ENCODE data around the gene LCORL. TPM values are rescaled to one million over a fixed set of nuclear protein-coding genes. Genes with fewer than 3 reads are reported as not detected.

The LCORL gene
- total RNA-seq, 1 experiment from 2014 or later, result 18.0 TPM

DNA sequence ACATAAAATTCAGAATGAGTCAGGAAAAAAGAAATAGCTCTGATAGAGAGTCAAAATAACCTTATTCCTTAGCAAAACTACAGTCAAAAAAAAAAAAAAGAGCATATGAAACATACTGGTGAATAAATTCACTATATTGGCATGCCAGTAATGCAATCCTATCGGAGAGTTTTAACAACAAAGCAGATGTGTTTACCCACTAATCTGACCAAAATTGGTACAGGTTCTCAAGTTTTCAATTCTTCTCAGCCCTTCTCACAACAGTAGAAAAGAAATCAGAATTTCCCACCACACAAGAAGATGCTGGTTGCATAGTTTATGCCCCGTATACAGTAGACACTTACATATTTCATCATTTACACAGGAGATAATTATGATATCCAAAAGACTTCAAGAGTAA, 59.4 kb downstream of the LCORL start:
- Histone ChIP-seq H3K27me3 (ENCODE audit: insufficient read depth, low read length) (no peaks in the 10 kb centered on the region), H3K9me3 (ENCODE audit: control insufficient read depth in 1 of 2, insufficient read depth in 1 of 2, low read depth in 1 of 2, low read length in 2 of 2) (no peaks in the 10 kb centered on the region), H3K27ac (ENCODE audit: low read depth, low read length) (no peak overlapping the region), H3K79me2 (ENCODE audit: insufficient read depth, low read length) (peaks cover 17% of the 10 kb centered on the region), H3K4me2 (ENCODE audit: low read length) (no peak overlapping the region), H3K9me2 (ENCODE audit: insufficient read depth) (no peaks in the 10 kb centered on the region), H3K36me3 (ENCODE audit: control insufficient read depth in 1 of 2, insufficient read depth in 2 of 2, low read length in 2 of 2) (peaks cover 0 to 2% of the 10 kb centered on the region in 2 experiments; a peak in 1 of 4 replicates), H3K4me3 (replicated peaks in 1 of 2; ENCODE audit: low read depth in 1 of 2, low read length in 2 of 2) (no peak overlapping the region), H4K20me1 (ENCODE audit: insufficient read depth) (peaks cover 5% of the 10 kb centered on the region; the same call in 1 of the 2 replicates), H2AFZ (ENCODE audit: low read depth, low read length, poor library complexity, severe bottlenecking) (no peak overlapping the region), H3K4me1 (ENCODE audit: control insufficient read depth in 1 of 2, insufficient read depth in 2 of 2, low read length in 2 of 2) (no peaks in the 10 kb centered on the region), H3K9ac (ENCODE audit: low read length) (no peak overlapping the region)
- intact Hi-C loops (cut with micrococcal nuclease), result no loop called here
- no peak for TF ChIP-seq CEBPB (IDR thresholded peaks at IDR 0.05; ENCODE audit: low read depth)
- no peak for TF ChIP-seq ZNF274 (IDR thresholded peaks at IDR 0.05; ENCODE audit: low read depth, low read length)
- no peak for TF ChIP-seq ELF1 (IDR thresholded peaks at IDR 0.05; ENCODE audit: borderline replicate concordance, low read depth)
- TF ChIP-seq JUND (IDR thresholded peaks at IDR 0.05), result no peak
- no peak for TF ChIP-seq EZH2phosphoT487 (IDR thresholded peaks at IDR 0.05; ENCODE audit: borderline replicate concordance)
- TF ChIP-seq RAD21 (IDR thresholded peaks at IDR 0.05; ENCODE audit: low read depth), result no peak
- TF ChIP-seq, protein P1, sequence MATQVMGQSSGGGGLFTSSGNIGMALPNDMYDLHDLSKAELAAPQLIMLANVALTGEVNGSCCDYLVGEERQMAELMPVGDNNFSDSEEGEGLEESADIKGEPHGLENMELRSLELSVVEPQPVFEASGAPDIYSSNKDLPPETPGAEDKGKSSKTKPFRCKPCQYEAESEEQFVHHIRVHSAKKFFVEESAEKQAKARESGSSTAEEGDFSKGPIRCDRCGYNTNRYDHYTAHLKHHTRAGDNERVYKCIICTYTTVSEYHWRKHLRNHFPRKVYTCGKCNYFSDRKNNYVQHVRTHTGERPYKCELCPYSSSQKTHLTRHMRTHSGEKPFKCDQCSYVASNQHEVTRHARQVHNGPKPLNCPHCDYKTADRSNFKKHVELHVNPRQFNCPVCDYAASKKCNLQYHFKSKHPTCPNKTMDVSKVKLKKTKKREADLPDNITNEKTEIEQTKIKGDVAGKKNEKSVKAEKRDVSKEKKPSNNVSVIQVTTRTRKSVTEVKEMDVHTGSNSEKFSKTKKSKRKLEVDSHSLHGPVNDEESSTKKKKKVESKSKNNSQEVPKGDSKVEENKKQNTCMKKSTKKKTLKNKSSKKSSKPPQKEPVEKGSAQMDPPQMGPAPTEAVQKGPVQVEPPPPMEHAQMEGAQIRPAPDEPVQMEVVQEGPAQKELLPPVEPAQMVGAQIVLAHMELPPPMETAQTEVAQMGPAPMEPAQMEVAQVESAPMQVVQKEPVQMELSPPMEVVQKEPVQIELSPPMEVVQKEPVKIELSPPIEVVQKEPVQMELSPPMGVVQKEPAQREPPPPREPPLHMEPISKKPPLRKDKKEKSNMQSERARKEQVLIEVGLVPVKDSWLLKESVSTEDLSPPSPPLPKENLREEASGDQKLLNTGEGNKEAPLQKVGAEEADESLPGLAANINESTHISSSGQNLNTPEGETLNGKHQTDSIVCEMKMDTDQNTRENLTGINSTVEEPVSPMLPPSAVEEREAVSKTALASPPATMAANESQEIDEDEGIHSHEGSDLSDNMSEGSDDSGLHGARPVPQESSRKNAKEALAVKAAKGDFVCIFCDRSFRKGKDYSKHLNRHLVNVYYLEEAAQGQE (IDR thresholded peaks at IDR 0.05; ENCODE audit: low read depth), result no peak
- no peak for TF ChIP-seq POLR2AphosphoS5 (IDR thresholded peaks at IDR 0.05; ENCODE audit: low read depth, low read length)
- no peak for TF ChIP-seq MAX (IDR thresholded peaks at IDR 0.05)
- TF ChIP-seq CBX3 (IDR thresholded peaks at IDR 0.05; ENCODE audit: low read depth), result no peak
- no peak for TF ChIP-seq FOSL1 (IDR thresholded peaks at IDR 0.05; ENCODE audit: low read depth)
- TF ChIP-seq EGR1 (IDR thresholded peaks at IDR 0.05; ENCODE audit: low read depth), result no peak
- TF ChIP-seq EZH2 (IDR thresholded peaks at IDR 0.05), result no peak
- TF ChIP-seq SP1 (IDR thresholded peaks at IDR 0.05; ENCODE audit: low read depth), result no peak
- POLR2A ChIA-PET, result no interaction called here
- DNase-seq (ENCODE audit: low read depth, low spot score) (no peak), ATAC-seq (no peak)
- CTCF ChIA-PET, result no interaction called here
- RAD21 ChIA-PET (ENCODE audit: low non-redundant PET in 1 of 2, low total read pairs in 2 of 2, uncharacterized antibody in 2 of 2, unreplicated experiment in 2 of 2), result no interaction called here
- BruUV-seq (replicated peaks), result no TSS peak

All from HCT116 (cell line).